OCI-LY1 (cell line): Measurements from ENCODE around the gene DNAJC3.
"Not testable (repeated sequence)": the region's sequence is repeated elsewhere in the genome, so short reads cannot be mapped to it uniquely, and the experiment has no call there.

ENCODE experiments used
- H2AFZ ChIP-seq: fragments of 200-600 bp; sonication (generic), shearing (Covaris generic); 2 replicates; pipeline ENCODE4 v1.6.0; 2014; ENCODE audit warnings: antibody characterized with exemption, mild to moderate bottlenecking, low read length
- H3F3A ChIP-seq: fragments of 200-600 bp; sonication (generic), shearing (Covaris generic); 2 replicates; pipeline ENCODE4 v1.6.0; 2014; ENCODE audit warnings: mild to moderate bottlenecking, antibody characterized with exemption, low read length, moderate library complexity; ENCODE audit not compliant: insufficient read depth
- H3K27ac ChIP-seq: fragments of 200-600 bp; sonication (generic); 2 replicates; pipeline ENCODE4 v1.5.1; 2014; ENCODE audit warnings: low read length, mixed run types, mild to moderate bottlenecking, low read depth; ENCODE audit not compliant: poor library complexity, severe bottlenecking
- H3K27me3 ChIP-seq: fragments of 200-600 bp; sonication (generic); 2 replicates; pipeline ENCODE4 v1.6.0; 2014; ENCODE audit warnings: antibody characterized with exemption, mild to moderate bottlenecking, low read length, moderate library complexity; ENCODE audit not compliant: insufficient read depth
- H3K36me3 ChIP-seq: fragments of 200-600 bp; sonication (generic); 2 replicates; pipeline ENCODE4 v1.6.1; 2014; ENCODE audit warnings: mild to moderate bottlenecking, antibody characterized with exemption, low read length, moderate library complexity, mixed read lengths; ENCODE audit not compliant: insufficient read depth
- H3K4me1 ChIP-seq: fragments of 200-600 bp; sonication (generic); 2 replicates; pipeline ENCODE4 v1.5.1; 2014; ENCODE audit warnings: mild to moderate bottlenecking, low read length, moderate library complexity; ENCODE audit not compliant: insufficient read depth, severe bottlenecking
- H3K4me2 ChIP-seq: fragments of 200-600 bp; sonication (generic), shearing (Covaris generic); 2 replicates; pipeline ENCODE4 v1.6.1; 2014; ENCODE audit warnings: low read length
- H3K4me3 ChIP-seq: fragments of 200-600 bp; sonication (generic); 2 replicates; pipeline ENCODE4 v1.5.1; 2014; ENCODE audit warnings: low read length, low read depth, mild to moderate bottlenecking, mixed read lengths; ENCODE audit not compliant: poor library complexity, severe bottlenecking
- H3K79me2 ChIP-seq: fragments of 200-600 bp; shearing (Covaris generic); 2 replicates; pipeline ENCODE4 v1.6.1; 2016; ENCODE audit warnings: mixed run types, low read length, mixed read lengths; ENCODE audit not compliant: insufficient read depth
- H3K9ac ChIP-seq: fragments of 200-600 bp; sonication (generic), shearing (Covaris generic); 2 replicates; pipeline ENCODE4 v1.6.1; 2014; ENCODE audit warnings: mild to moderate bottlenecking, low read length, mixed read lengths
- H3K9me2 ChIP-seq: fragments of 200-600 bp; sonication (generic), shearing (Covaris generic); 2 replicates; pipeline ENCODE4 v1.6.1; 2014; ENCODE audit warnings: low read depth, mild to moderate bottlenecking, low read length, mixed read lengths
- H3K9me3 ChIP-seq: fragments of 200-600 bp; shearing (Covaris generic); 2 replicates; pipeline ENCODE4 v1.6.1; 2014; ENCODE audit warnings: low read length, mixed read lengths
- H4K20me1 ChIP-seq: fragments of 200-600 bp; sonication (generic), shearing (Covaris generic); 2 replicates; pipeline ENCODE4 v1.6.0; 2016; ENCODE audit warnings: mild to moderate bottlenecking, low read length; ENCODE audit not compliant: insufficient read depth
- EZH2 ChIP-seq: fragments of 200-600 bp; sonication (generic), shearing (Covaris generic); IDR thresholded peaks from 2 replicates; pipeline ENCODE4 v1.8.0; 2017; ENCODE audit warnings: borderline replicate concordance, mixed run types, mild to moderate bottlenecking, antibody characterized with exemption, low read length, moderate library complexity, mixed read lengths
- TF ChIP-seq, protein P1 (sequence below): fragments of 200-600 bp; sonication (generic), shearing (Covaris generic); IDR thresholded peaks from 2 replicates; pipeline ENCODE4 v1.5.1; 2017; ENCODE audit warnings: mild to moderate bottlenecking, antibody characterized with exemption, low read length, moderate library complexity, mixed read lengths

DNAJC3 gene

GRCh38 chr13:95684418-95684817, 7.5 kb downstream of the DNAJC3 start:
- H3K27me3 ChIP-seq, result no peaks in the 10 kb centered on the region
- no peak overlapping the region for H3K4me2 ChIP-seq
- peaks cover 8% of the 10 kb centered on the region for H3K4me1 ChIP-seq
- no peak overlapping the region for H3K27ac ChIP-seq
- no peak overlapping the region for H2AFZ ChIP-seq
- no peaks in the 10 kb centered on the region for H3F3A ChIP-seq
- no peak overlapping the region for H3K9ac ChIP-seq
- H3K79me2 ChIP-seq, result peaks cover 94% of the 10 kb centered on the region
- H3K9me2 ChIP-seq, result no peaks in the 10 kb centered on the region
- H3K4me3 ChIP-seq, result no peak overlapping the region
- peaks cover 22% of the 10 kb centered on the region for H3K36me3 ChIP-seq
- peaks cover 23% of the 10 kb centered on the region for H3K9me3 ChIP-seq
- H4K20me1 ChIP-seq, result no peaks in the 10 kb centered on the region
- no peak for TF ChIP-seq EZH2
- TF ChIP-seq, protein P1, sequence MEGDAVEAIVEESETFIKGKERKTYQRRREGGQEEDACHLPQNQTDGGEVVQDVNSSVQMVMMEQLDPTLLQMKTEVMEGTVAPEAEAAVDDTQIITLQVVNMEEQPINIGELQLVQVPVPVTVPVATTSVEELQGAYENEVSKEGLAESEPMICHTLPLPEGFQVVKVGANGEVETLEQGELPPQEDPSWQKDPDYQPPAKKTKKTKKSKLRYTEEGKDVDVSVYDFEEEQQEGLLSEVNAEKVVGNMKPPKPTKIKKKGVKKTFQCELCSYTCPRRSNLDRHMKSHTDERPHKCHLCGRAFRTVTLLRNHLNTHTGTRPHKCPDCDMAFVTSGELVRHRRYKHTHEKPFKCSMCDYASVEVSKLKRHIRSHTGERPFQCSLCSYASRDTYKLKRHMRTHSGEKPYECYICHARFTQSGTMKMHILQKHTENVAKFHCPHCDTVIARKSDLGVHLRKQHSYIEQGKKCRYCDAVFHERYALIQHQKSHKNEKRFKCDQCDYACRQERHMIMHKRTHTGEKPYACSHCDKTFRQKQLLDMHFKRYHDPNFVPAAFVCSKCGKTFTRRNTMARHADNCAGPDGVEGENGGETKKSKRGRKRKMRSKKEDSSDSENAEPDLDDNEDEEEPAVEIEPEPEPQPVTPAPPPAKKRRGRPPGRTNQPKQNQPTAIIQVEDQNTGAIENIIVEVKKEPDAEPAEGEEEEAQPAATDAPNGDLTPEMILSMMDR, result no peak

DNA sequence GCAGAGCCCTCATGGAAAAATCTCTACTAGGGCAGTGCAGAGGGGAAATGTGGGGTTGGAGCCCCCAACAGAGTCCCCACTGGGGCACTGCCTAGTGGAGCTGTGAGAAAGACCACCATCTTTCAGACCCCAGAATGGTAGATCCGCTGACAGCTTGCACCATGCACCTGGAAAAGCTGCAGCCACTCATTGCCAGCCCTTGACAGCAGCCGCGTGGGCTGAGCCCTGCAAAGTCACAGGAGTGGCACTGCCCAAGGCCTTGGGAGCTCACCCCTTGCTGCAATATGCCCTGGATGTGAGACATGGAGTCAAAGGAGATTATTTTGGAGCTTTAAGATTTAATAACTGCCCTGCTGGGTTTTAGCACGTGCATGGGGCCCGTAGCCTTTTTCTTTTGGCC, 8.0 kb downstream of the DNAJC3 start:
- not testable (repeated sequence) for H4K20me1 ChIP-seq

DNA sequence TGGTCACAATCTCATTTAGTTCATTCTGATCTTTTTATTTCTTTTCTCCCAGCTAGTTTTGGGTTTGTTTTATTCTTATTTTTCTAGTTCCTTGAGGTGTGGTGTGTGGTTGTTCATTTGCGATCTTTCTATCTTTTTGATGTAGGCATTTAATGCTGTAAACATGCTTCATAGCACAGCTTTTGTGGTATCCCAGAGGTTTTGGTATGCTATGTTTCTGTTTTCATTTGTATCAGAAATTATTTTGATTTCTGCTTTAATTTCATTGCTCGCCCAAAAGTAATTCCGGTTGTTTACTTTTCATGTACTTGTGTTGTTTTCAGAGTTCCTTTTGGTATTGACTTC, 12.6 kb downstream of the DNAJC3 start:
- Histone ChIP-seq H3F3A (no peaks in the 10 kb centered on the region), H3K27me3 (no peaks in the 10 kb centered on the region), H3K4me3 (no peak overlapping the region), H3K36me3 (0 out of 2 replicates have a peak, but pooled peaks cover 2% of the 10 kb centered on the region), H3K9ac (no peak overlapping the region), H3K4me2 (no peak overlapping the region), H3K27ac (no peak overlapping the region), H3K9me3 (peaks cover 28% of the 10 kb centered on the region), H3K9me2 (no peaks in the 10 kb centered on the region), H3K79me2 (peaks cover 51% of the 10 kb centered on the region), H2AFZ (no peak overlapping the region), H3K4me1 (no peaks in the 10 kb centered on the region), H4K20me1 (no peaks in the 10 kb centered on the region)
- no peak for TF ChIP-seq EZH2
- TF ChIP-seq, protein P1, result no peak

More for the DNA sequence above, 8.0 kb downstream of the DNAJC3 start:
- peaks cover 26% of the 10 kb centered on the region for H3K9me3 ChIP-seq
- H3K9me2 ChIP-seq, H3K4me2 ChIP-seq, H3K4me1 ChIP-seq, H3F3A ChIP-seq, H3K4me3 ChIP-seq, H2AFZ ChIP-seq, H3K27ac ChIP-seq, H3K27me3 ChIP-seq, H3K9ac ChIP-seq: not testable (repeated sequence)
- H3K79me2 ChIP-seq, result peaks cover 93% of the 10 kb centered on the region
- H3K36me3 ChIP-seq, result peaks cover 22% of the 10 kb centered on the region

- not testable (repeated sequence) for H3K9ac ChIP-seq, H3K27me3 ChIP-seq, H3K9me2 ChIP-seq, H4K20me1 ChIP-seq, H3K4me2 ChIP-seq, H3F3A ChIP-seq, H2AFZ ChIP-seq, H3K4me3 ChIP-seq, H3K27ac ChIP-seq, H3K36me3 ChIP-seq, H3K4me1 ChIP-seq
- H3K79me2 ChIP-seq, result peaks cover 39% of the 10 kb centered on the region
- H3K9me3 ChIP-seq, result peaks cover 23% of the 10 kb centered on the region
These were observed 14.0 kb downstream of the DNAJC3 start for GRCh38 chr13:95690986-95691385.
